GM21390 (cell line): ENCODE data around the gene TMEM41A.
"Not testable (repeated sequence)": the region's sequence is repeated elsewhere in the genome, so short reads cannot be mapped to it uniquely, and the experiment has no call there.

ENCODE experiments used
- ATAC-seq: cut with Tn5 transposase; IDR thresholded peaks from one replicate; pipeline ENCODE4 v1.9.1; 2021; ENCODE audit not compliant: unreplicated experiment

The TMEM41A gene

DNA sequence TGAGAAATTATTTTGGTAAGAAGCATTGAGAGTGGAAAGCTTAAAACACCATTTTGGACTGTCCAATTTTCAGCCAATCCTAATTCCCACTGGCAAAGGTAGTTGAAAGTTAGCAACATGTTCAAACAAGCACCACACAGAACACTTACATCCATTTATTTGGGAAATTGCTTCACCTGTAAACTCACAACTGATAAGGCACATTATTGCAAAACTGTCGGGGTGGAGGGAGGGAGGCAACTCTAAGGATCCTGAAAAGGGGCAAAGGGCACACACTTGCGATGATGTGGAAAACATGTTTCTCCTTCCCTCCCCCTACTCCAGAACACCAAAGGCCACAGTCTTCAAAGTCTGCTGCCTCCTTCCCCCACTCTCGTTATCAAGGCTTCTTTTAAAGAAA, 9.4 kb downstream of the TMEM41A start:
- no peak for ATAC-seq

DNA sequence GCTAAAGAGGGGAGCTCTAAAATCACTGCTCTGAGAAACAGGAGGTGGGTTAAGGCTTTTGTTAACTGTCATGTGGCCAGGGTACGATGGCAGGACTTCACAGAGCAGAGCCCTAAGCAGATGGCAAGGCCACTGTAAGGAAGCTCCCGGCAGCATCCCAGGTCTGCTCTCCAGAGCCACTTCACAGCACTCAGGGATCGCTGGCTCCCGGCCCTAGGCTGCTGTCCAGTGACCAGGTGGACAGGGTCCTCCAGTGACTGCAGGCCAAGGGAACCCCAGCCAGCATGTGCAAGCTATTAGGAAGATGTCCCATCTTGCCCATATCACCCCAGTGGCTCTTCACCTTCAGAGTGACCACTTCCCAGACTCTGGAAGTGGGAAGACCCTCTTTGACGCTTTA, 10.4 kb downstream of the TMEM41A start:
- no peak for ATAC-seq

DNA sequence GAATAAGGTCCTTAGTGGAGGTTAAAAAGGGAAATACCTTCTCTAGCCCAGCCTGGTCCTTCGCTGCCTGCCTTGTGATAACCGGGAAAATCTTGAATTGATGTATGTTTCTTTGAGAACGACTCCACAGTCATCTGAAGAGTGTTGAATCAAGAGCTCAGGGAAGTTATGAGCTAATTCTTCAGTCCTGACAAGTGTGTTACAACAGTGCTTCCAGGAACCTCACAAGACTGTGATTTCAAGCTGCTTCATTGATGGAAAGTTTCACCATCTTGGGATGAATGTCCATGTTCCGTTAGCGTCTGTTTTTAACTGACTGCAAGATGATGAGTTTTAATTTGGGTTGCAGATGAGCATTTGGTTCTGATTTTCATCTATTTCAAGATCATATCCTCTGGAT, 12.4 kb downstream of the TMEM41A start:
- no peak for ATAC-seq

DNA sequence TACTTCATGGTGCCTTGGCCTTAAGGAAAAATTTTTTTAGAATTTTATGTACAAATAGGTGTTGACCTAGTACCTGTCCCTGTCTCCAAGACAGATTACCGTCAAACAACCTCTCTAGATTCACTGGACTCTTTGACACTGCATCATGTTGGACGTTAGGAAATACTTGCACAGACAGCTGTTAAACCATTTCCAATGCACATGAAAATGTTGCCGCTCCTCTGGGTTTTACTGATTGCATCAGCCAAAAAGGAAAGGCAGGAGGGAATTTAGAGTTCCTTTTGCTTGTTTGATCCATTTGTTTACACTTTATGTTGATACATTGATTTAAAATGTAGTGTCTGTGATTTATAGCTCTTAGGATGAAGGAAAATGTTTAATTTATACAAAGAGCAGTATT, 14.5 kb downstream of the TMEM41A start:
- no peak for ATAC-seq

DNA sequence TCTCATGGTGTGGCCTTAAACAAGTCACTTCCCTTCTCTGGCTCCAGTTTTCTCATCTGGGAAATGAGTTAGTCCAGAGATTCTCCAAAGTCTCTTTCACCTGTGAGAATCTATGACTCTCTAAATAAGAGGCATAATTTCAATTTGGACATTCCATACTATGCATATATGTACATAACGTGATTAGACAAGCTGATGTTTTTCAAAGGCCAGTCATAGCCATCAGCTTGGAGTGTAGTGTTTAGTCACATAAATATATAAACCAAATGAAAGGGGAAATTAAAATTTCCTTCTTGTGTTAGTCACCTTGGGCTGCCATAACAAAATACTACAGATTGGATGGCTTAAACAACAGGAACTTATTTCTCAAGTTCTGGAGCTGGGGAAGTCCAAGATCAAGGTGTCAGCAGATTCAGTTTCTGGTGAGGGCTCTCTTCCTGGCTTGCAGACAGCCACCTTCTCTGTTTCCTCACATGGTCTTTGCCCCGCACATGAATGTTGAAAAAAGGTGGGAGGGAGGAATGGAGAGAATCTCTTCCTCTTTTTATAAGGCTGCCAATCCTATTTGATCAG, 19.4 kb downstream of the TMEM41A start:
- ATAC-seq: no peak

DNA sequence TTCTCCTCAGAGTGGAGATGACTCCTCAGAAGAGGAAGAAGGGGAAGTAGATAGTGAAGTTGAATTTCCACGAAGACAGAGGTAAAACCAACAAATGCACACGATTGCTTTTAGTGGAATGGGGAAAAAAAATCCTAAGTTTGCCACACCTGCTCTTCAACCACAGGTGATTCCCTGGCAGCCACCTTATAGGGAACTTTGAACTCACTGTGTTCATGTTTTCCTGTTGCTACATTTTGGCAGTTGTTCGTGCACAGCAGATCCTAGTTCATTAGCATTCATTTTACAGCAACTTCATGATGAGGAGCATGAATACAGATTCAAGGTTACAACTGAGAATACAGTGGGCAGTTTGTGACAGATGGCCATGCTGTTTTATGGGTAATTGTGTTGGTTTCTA, 21.5 kb downstream of the TMEM41A start:
- ATAC-seq: no peak

DNA sequence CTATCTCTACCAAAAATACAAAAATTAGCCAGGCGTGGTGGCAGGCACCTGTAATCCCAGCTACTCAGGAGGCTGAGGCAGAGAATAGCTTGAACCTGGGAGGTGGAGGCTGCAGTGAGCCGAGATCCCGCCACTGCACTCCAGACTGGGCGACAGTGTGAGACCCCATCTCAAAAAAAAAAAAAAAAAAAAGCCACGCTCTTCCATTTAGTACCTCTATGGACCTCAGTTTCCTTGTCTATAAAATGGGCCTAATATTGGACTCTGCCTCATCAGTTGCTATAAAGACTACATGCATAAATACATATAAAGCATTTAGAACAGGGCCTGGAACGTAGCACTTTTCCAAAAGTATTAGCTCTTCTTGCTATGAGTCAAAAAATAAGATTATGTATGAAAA, 23.9 kb downstream of the TMEM41A start:
- ATAC-seq: not testable (repeated sequence)

DNA sequence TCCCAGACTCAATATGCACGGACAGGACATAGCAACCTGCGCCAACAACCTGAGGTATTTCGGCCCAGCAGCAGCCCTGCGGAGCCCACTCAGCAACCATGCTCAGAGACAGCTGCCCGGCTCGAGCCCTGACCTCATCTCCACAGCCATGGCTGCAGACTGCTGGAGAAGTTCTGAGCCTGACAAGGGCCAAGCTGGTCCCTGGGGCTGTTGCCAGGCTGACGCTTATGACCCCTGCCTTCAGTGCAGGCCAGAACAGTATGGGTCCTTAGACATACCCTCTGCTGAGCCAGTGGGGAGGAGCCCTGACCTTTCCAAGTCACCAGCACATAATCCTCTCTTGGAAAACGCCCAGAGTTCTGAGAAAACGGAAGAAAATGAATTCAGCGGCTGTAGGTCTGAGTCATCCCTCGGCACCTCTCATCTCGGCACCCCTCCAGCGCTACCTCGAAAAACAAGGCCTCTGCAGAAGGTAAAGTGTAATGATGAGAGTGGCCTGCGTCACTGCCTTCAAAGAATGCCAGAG, 25.5 kb downstream of the TMEM41A start:
- ATAC-seq: no peak

DNA sequence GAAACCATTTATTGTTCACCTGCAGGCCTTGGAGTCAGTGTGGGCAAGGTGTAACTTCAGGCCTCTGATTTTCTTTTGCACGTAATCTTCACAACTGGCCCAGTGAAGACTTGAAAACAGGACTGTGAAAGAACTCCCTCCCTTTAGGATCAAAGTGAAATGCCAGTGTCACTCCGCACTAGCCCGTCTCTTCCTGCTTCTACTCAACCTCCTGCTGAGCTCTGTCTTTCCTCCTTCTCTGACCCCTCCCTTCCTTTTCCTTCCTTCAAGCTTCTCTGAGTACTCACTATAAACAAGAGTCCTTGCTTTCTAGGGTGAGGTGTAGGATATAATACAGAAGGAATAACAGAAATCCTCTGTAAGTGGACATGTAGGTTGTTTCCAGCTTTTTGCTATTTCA, 28.5 kb downstream of the TMEM41A start:
- no peak for ATAC-seq

DNA sequence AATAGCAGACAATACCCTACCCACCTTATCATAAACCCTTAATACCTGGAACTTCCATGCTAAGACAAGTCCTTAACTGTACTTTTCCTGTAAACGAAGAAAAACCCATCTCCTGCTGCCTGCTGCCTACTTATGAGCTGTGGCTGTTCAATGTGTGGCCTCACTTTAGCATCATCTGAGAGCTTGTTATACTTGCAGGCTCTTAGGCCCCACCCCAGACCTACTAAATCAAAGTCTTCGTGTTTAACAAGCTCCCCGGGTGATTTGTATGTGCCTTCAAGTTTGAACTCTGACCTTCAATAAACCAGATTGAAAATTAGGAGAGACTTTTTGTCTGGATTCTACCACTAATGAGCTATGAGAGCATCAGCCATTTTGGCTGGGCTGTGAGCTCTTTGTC, 29.3 kb downstream of the TMEM41A start:
- no peak for ATAC-seq

DNA sequence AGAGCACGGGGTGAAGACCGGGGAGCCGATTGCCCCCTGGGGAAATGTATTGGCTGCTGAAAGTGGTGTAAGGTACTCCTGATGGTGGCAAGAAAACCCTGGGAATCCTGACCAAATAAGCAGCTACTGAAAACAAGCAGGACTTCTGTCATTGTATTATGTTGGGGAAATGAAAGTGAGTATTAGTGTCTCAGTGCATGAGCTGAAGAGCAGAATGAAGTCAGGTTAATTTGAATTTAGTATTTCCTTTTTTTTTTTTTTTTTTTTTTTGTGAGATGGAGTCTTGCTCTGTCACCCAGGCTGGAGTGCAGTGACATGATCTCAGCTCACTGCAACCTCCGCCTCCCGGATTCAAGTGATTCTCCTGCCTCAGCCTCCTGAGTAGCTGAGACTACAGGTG, 32.7 kb downstream of the TMEM41A start:
- not testable (repeated sequence) for ATAC-seq

DNA sequence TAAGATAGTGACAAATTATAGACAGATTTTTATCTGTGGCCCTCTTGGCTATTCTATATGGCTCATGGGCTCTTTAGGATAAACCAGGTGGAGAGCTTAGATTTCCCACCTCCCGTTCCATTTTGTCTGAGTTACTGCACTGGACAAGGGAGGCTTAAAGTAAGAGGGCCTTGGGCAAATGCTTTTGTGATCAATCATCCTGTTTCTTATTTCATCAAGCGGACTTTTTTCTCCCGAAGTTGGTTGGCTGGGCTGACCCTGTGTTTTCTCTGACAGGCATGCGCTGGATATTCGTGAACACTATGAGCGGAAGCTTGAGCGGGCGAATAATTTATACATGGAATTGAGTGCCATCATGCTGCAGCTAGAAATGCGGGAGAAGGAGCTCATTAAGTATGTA, 33.4 kb downstream of the TMEM41A start:
- no peak for ATAC-seq

DNA sequence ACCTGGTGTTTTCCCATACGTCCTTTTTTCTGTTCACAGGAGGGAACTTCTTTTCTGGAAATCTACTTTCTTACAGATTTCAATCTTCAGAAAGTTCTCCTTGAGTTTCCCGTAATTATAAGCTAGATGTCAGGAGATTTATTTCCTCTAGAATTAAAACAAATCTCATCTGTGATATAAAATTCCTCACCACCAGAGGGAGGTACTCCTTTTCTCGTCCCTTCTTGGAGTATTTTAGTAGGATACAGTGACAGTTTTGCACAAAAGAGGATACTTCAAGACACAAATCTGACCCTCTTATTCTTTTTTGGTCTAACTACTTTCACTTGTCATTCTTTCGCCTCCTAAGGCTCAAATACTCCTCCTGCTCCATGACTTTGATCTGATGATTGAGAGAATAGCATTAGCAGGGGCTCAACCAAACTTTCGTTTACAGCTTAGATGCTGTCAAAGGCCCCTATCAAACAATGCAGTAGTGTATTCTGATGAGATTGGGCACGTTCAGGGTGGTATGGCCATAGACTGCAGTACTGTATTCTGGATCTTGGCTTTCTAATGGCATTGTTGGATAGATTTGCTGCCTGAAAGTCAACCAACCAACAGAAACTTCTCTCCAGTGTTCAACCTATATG, 38.0 kb downstream of the TMEM41A start:
- ATAC-seq: no peak

DNA sequence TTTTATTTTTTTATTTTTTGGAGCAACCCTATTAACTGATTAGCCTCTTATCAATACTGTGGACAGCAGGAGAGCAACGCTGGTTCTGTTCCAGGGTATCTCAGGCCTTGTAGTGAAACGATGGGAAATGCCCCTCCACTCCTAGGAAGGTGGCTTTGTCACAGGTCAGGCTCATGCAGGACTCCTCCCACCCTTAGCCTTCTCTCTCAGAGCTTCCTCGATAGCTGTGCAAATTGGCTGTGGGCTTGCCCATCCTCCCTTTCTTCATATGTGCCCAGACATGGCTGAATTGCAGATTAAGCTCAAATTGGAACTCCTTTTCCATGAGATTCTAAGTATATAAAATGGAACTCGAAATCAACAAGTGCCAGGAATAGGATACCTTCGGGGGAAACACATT, 38.5 kb downstream of the TMEM41A start:
- no peak for ATAC-seq

DNA sequence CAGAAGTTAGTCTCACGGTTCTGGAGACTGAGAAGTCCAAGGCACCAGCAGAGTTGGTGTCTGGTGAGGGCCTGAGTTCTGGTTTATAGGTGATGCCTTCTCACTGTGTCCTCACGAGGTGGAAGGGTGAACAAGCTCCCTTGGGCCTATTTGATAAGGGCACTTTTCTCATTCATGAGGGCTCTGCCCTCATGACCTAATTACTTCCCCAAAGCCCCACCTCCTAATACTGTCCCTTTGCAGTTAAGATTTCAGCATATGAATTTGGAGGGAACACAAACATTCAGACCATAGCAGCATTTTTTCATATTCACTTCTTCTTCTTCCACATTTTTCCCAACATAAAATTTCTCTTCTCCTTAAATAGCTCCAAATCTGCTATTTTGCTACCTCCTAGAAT, 41.5 kb downstream of the TMEM41A start:
- no peak for ATAC-seq

DNA sequence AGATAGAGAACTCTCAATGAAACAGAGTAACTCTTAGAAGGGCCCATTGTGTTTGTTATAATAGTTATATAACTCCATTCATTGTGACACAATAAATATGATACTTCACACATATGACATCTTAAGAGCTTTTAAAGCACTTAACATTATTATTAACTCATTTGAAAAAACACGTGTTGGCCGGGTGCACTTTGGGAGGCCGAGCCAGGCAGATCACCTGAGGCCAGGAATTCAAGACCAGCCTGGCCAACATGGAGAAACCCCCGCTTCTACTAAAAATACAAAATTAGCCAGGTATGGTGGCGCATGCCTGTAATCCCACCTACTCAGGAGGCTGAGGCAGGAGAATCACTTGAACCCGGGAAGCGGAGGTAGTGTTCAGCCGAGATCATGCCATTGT, 47.4 kb downstream of the TMEM41A start:
- not testable (repeated sequence) for ATAC-seq

DNA sequence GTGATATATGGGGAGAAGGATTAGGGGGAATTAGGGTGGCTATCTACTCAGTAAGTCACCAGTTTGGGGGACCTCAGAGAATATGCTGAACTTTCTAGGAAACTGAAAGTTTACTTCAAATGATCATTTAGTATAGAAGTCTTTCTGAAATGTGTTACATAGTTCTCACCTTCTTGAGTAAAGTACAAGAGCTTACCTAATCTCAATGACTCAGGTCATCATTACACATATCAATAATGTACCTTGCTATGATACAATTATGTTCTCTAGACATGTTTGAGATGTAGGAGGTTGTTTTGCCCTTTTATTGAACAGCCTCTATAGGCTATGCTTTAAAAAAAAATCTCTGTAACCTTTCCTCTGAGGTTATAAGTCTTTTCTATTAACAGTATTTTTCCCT, 50.7 kb downstream of the TMEM41A start:
- ATAC-seq: no peak

DNA sequence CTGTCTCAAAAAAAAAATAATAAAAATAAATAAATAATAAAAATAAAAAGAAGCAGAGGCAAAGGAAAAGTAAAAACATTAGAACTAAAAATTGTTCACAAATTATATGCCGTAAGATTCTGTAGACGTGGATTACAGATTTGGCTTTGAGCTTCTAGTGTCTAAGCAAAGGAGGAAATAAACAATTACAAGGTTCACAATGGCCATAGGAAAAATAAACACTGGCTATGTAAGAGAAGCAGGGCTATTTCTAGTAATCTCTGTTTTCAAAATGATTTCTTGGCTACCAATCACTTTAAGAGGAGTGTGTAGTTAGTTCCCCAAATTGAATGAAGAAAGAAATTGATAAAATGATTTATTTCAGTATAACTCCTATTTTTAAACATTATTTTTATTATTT, 54.5 kb downstream of the TMEM41A start:
- no peak for ATAC-seq

DNA sequence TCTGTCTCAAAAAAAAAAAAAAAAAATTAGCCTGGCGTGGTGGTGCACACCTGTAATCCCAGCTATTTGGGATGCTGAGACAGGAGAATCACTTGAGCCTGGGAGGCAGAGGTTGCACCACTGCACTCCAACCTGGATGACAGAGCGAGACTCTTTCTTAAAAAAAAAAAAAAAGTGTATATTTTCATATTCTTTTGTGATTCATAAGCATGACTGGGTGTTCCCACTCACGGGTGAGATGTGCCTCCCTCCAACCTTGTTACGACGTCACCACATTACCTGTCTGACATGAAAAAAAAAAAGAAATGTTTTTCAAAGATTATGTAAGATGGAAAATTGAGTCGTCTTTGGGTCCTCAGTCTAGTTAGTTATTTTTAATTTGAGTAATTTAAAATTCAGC, 56.8 kb downstream of the TMEM41A start:
- no peak for ATAC-seq

DNA sequence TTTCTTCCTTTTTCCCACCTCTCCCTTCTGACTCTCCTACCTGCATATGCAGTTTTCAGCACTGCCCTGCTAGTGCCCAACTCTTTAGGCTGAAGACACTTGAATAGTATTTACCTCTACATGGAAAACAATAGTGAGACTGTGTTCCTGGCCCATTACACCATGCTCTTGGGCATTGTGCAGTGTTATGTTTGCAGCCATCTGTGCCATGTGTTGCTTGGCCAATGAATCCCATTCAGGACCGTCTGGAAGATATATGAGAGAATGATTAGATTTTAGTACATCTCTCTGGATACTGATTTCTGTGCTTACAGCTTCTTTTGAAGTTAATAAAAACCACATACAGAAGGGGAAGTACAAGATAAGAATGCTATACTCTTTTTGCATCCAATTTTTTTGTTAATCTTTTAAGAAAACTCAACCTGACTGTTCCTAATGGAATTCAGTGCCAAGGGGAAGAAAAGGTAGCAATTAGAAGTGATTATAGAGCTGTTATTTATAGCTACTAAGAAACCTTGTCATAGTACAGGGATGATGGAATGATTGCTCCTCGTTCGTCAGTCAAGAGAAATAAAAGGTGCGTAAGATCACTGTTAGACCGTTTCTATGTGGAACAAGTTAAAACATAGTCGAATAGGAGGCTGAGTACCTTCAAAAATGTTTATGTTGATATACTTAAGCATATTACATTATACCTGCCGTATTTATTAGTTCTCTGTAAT, 58.9 kb downstream of the TMEM41A start:
- ATAC-seq: no peak
